AG08396 (cell line): ENCODE measurements around the gene NLE1.
"Not testable (repeated sequence)": the region's sequence is repeated elsewhere in the genome, so short reads cannot be mapped to it uniquely, and the experiment has no call there.

Source experiments
- DNase-seq: peaks from one replicate; pipeline ENCODE4 v3.0.0; 2012; ENCODE audit warnings: low spot score, mixed read lengths

NLE1 gene

GRCh38 chr17:35127751-35128514 lies 14.2 kb downstream of the NLE1 start:
- DNase-seq, result peak; percentile 84

- DNase-seq, result no peak
Measured at GRCh38 chr17:35121315-35121714, 20.8 kb downstream of the NLE1 start, which contains the start of gene FNDC8. FNDC8 (plus strand) TSS chr17:35121615; CDS start chr17:35121694, 79 bp downstream.

DNA sequence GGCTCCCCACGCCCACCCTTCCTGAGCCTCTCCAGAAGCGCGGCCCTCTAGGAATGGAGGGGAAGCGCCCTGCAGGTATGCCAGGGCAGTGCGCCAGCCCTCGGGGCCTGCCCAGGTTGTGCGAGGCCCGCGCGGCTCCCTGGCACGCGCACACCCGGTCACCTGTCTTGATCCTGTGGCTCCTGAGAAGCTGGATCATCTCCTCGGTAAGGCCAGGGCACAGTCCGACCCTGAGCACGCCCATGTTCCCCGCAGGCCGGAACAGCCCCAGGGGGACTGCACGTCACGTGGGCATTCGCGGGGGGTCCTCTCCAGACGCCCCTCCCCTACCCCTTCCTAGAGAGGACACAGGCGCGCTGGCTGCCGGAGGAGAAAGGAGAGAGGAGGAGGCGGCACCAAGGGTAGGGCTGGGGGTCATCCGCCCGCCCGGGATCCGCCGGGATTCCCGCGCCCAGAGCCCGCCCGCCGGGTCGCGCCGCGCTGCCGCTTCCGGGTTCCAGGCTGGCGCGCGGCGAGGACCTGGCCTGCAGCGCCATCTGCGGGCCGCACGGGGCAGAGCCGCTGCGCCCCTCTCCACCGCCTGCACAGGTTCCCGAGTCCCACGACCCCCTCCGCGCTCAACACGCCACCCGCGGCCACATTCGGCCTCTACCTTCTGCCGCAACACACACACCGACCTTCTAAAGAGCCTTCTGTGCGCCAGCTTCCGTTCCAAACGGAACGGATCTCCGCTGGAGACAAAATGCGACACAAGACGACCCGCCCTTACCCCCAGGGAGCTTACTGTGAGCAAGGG lies 22.5 kb downstream of the NLE1 start, which contains the start of gene RAD51D:
RAD51D (minus strand) TSS at position 491 of the 796 bp plus-strand sequence; CDS start at position 244, 247 bp downstream.
- peak; percentile 92 for DNase-seq

- DNase-seq, result peak; percentile 32
Measured at GRCh38 chr17:35117984-35118383, 24.1 kb downstream of the NLE1 start.

DNA sequence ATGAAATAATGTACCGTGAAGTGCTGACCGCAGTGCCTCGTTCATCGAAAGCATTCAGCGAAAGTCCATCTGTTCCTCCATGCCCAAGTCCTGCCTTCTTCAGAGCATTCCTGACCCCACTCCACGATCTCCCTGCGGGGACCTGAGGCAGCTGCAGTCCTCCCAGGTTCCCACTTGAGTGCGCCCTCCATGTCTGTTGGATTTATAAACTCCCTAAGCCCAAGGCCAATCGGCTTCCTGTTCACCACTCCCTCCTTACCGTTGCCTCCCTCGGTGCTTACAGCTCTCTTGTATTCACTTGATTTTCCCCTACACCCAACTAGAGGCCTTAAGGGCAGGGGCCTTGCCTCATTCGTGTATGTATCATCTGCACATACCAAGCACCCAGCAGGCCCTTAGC lies 25.3 kb downstream of the NLE1 start:
- DNase-seq, result no peak

- DNase-seq, result not testable (repeated sequence)
Measured at GRCh38 chr17:35110791-35111190, 31.3 kb downstream of the NLE1 start.

GRCh38 chr17:35104844-35105450 lies 37.2 kb downstream of the NLE1 start:
- no peak for DNase-seq

GRCh38 chr17:35103271-35103670 lies 38.8 kb downstream of the NLE1 start:
- DNase-seq, result no peak

GRCh38 chr17:35101725-35102124 lies 40.4 kb downstream of the NLE1 start:
- no peak for DNase-seq

GRCh38 chr17:35101036-35101435 lies 41.1 kb downstream of the NLE1 start:
- DNase-seq, result no peak

DNA sequence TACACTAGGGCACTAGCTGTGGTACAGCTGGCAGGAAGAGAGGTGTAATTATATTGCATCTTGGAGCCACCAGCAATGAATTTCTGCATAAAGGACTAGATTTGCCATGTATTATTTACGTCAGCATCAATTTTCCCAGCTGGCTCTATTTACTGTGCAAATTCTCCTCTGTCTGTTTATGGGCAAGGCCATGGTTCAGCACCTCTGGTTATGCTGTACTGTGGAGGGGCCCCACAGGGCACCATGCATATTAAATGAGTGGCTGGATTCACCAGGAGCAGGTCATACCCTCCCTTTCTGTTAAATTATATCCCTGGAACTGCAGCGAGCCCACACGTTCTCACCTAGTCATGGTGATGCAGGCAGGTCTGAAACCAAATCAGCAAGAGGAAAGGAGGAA lies 42.2 kb downstream of the NLE1 start:
- no peak for DNase-seq

GRCh38 chr17:35097776-35098175 lies 44.3 kb downstream of the NLE1 start:
- DNase-seq, result no peak

- DNase-seq, result no peak
Measured at GRCh38 chr17:35095741-35096140, 46.4 kb downstream of the NLE1 start.

- peak; percentile 75 for DNase-seq
Measured at GRCh38 chr17:35094902-35095301, 47.2 kb downstream of the NLE1 start.

GRCh38 chr17:35090707-35091106 lies 51.4 kb downstream of the NLE1 start:
- not testable (repeated sequence) for DNase-seq

GRCh38 chr17:35089586-35090296 lies 52.4 kb downstream of the NLE1 start:
- no peak for DNase-seq

DNA sequence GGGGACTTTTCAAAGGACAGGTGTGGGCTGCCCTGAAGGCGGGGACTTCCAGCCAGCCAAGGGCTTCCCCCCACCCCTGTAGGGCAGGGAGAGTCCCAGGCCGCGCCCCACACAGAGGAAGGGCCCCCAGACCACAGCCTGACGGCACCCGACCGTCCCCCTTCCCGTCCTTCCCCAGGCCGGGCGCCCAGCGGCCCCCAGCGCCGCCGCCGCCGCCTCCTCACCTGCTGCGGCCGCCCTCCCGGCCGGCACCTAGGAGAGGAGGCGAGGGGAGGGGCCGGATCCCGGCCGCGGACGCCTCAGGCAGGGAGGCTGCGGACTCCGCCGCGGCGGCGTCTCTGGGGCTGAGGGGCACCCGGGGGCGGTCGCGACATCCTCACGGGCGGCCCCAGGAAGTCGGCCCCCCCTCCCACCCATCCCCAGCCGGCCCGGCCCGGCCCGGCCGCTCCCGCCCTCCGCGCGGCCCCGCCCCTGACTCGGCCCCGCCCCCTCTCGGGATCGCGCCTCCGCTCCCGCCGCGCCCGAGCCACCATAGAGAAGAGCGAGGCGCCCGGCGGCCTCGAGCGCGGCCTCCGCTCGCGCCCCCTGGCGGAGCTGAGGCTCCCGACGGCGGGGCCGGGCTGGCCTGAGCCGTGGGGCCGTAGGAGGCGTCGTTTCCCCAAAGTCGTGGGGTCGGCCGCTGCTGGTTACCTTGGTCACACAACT lies 53.1 kb downstream of the NLE1 start:
- DNase-seq, result peak; percentile 92

DNA sequence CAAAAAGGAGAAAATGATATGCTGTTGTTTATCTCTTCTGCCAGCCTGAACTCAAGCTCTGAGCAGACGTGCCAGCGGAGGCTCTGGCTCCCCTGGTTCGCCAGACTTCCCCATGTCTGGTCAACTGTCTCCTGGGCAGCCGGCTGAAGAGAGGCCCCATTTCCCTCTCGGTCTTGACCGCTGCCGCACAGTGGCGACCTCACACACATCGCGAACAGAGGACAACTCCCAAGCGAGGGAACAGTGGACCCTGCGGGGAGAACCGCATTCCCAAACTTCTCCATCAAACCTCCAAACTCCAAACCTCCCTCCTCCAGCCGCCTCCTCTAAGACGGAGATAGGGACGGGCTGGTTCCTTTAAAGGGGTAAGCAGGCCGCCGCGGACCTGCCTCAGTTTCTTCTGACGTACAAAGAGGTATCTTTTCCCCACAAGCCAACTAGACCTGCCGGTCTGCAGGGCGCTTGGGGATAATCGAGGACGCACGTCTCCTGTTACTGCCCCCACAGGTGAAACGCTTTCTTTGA lies 53.7 kb downstream of the NLE1 start:
- peak; percentile 55 for DNase-seq

GRCh38 chr17:35087731-35088355 lies 54.3 kb downstream of the NLE1 start:
- no peak for DNase-seq

DNA sequence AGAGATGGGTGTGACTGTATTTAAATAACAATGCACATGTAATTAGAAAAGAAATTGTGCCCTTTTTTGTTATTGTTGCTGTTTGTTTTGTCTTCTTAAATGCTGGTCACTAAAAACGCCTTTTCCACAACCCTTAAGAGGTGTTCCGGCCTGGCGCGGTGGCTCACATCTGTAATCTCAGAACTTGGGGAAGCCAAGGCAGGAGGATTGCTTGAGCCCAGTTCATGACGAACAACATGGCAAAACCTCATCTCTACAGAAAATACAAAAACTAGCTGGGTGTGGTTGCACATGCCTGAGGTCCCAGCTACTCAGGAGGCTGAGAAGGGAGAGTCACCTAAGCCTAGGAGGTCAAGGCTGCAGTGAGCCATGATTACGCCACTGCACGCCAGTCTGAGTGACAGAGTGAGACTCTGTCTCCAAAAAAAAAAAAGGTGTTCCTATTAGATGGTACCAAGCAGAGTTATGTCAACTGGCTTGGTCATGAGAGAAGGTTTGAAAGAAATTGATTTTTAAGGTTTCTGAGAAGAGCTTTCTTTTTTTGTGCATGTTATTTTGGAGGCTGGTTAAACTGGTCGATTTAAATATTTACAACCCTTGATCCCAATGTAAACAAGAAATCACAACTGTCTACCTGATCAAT lies 55.1 kb downstream of the NLE1 start:
- no peak for DNase-seq
